WTC11 (cell line): ENCODE results near the gene ADARB2. TPM values are rescaled to one million over a fixed set of nuclear protein-coding genes. Genes with fewer than 3 reads are reported as not detected.

Experiments used
- ATAC-seq: fragments of 200-7000 bp; cut with Tn5 transposase; 2 replicates; pipeline ENCODE4 v1.10.0; 2021; ENCODE audit warnings: mild to moderate bottlenecking, moderate library complexity
- CTCF ChIA-PET: fragments of 300-600 bp; sonication (Branson Sonifier 250); formaldehyde crosslinking; loops from one replicate; lab custom pipeline; 2021; ENCODE audit warnings: antibody characterized with exemption; lab: Charles Lee
- POLR2A ChIA-PET: fragments of 350-600 bp; sonication (Branson Sonifier 250); formaldehyde crosslinking; loops from one replicate; lab custom pipeline; 2021; ENCODE audit warnings: antibody characterized with exemption; lab: Charles Lee
- DNase-seq: peaks from one replicate; pipeline ENCODE4 v3.0.0; 2021; ENCODE audit warnings: low spot score
- H3K27ac Mint-ChIP-seq: 2 replicates; pipeline ENCODE4 v1.8.0; 2021; ENCODE audit warnings: mixed read lengths
- H3K27me3 Mint-ChIP-seq: 2 replicates; pipeline ENCODE4 v1.8.0; 2021; ENCODE audit warnings: low read depth, mild to moderate bottlenecking, moderate library complexity, mixed read lengths
- H3K36me3 Mint-ChIP-seq: 2 replicates; pipeline ENCODE4 v1.8.0; 2021; ENCODE audit warnings: mixed read lengths
- H3K4me1 Mint-ChIP-seq: 2 replicates; pipeline ENCODE4 v1.8.0; 2022; ENCODE audit warnings: mixed read lengths
- H3K4me3 Mint-ChIP-seq: 2 replicates; pipeline ENCODE4 v1.8.0; 2021; ENCODE audit warnings: mild to moderate bottlenecking, moderate library complexity, mixed read lengths
- H3K9me3 Mint-ChIP-seq: 2 replicates; pipeline ENCODE4 v1.8.0; 2021; ENCODE audit warnings: mixed read lengths
- AFF4 ChIP-seq: sonication (generic); formaldehyde crosslinking; IDR thresholded peaks from 2 replicates; pipeline ENCODE4 v1.8.1; 2023; ENCODE audit warnings: mild to moderate bottlenecking, missing genetic modification reagents, borderline replicate concordance
- ATF6 ChIP-seq: sonication (generic); formaldehyde crosslinking; IDR thresholded peaks from 2 replicates; pipeline ENCODE4 v1.8.1; 2023; ENCODE audit warnings: mild to moderate bottlenecking, missing genetic modification reagents
- FOXJ3 ChIP-seq: sonication (generic); formaldehyde crosslinking; IDR thresholded peaks from 2 replicates; pipeline ENCODE4 v1.9.0; 2021; ENCODE audit warnings: missing genetic modification reagents, mild to moderate bottlenecking, borderline replicate concordance
- HMGA2 ChIP-seq: fragments of 250-450 bp; sonication (Bioruptor Pico); IDR thresholded peaks from 2 replicates; pipeline ENCODE4 v1.4.0; 2021; ENCODE audit warnings: mild to moderate bottlenecking, moderate library complexity
- NFATC4 ChIP-seq: fragments of 250-450 bp; sonication (Bioruptor Pico); IDR thresholded peaks from 2 replicates; pipeline ENCODE4 v1.9.0; 2021; ENCODE audit warnings: mild to moderate bottlenecking
- SMAD3 ChIP-seq: sonication (generic); formaldehyde crosslinking; IDR thresholded peaks from 2 replicates; pipeline ENCODE4 v1.8.0; 2022; ENCODE audit warnings: missing genetic modification reagents, mild to moderate bottlenecking, borderline replicate concordance
- USF2 ChIP-seq: sonication (generic); formaldehyde crosslinking; IDR thresholded peaks from 2 replicates; pipeline ENCODE4 v1.8.1; 2023; ENCODE audit warnings: mild to moderate bottlenecking, missing genetic modification reagents, moderate library complexity
- ZNF219 ChIP-seq: sonication (generic); formaldehyde crosslinking; IDR thresholded peaks from 2 replicates; pipeline ENCODE4 v1.8.0; 2023; ENCODE audit warnings: missing genetic modification reagents, mild to moderate bottlenecking, borderline replicate concordance
- ZNF396 ChIP-seq: fragments of 250-450 bp; sonication (Bioruptor Pico); IDR thresholded peaks from 2 replicates; pipeline ENCODE4 v1.8.0; 2021; ENCODE audit warnings: mild to moderate bottlenecking, moderate library complexity, borderline replicate concordance
- ZNF423 ChIP-seq: fragments of 250-450 bp; sonication (Bioruptor Pico); IDR thresholded peaks from 2 replicates; pipeline ENCODE4 v2.1.2; 2022; ENCODE audit warnings: mild to moderate bottlenecking, moderate library complexity
- ZNF512 ChIP-seq: sonication (generic); formaldehyde crosslinking; IDR thresholded peaks from 2 replicates; pipeline ENCODE4 v1.8.1; 2022; ENCODE audit warnings: missing genetic modification reagents, borderline replicate concordance
- total RNA-seq: library from RNA; stranded (reverse); gene quantifications from 3 replicates; pipeline ENCODE4 v1.2.3, GENCODE V29; 2021
- TF ChIP-seq, protein P1 (sequence below): fragments of 250-450 bp; sonication (Bioruptor Pico); conservative IDR thresholded peaks from 2 replicates; pipeline ENCODE4 v1.9.0; 2021; ENCODE audit warnings: mild to moderate bottlenecking
- TF ChIP-seq, protein P2 (sequence below): sonication (generic); formaldehyde crosslinking; IDR thresholded peaks from 2 replicates; pipeline ENCODE4 v1.8.1; 2023; ENCODE audit warnings: mild to moderate bottlenecking, missing genetic modification reagents, moderate library complexity

Gene ADARB2
- total RNA-seq, 1 experiment from 2014 or later: 3.7 TPM

- TF ChIP-seq ATF6 (CRISPR knock-in tag) (no peak), FOXJ3 (CRISPR knock-in tag) (no peak), SMAD3 (CRISPR knock-in tag) (no peak), ZNF219 (no peak), NFATC4 (no peak), ZNF396 (CRISPR knock-in tag) (no peak), USF2 (CRISPR knock-in tag) (no peak), HMGA2 (CRISPR knock-in tag) (no peak), AFF4 (CRISPR knock-in tag) (no peak), ZNF512 (CRISPR knock-in tag) (no peak)
- TF ChIP-seq, protein P1, sequence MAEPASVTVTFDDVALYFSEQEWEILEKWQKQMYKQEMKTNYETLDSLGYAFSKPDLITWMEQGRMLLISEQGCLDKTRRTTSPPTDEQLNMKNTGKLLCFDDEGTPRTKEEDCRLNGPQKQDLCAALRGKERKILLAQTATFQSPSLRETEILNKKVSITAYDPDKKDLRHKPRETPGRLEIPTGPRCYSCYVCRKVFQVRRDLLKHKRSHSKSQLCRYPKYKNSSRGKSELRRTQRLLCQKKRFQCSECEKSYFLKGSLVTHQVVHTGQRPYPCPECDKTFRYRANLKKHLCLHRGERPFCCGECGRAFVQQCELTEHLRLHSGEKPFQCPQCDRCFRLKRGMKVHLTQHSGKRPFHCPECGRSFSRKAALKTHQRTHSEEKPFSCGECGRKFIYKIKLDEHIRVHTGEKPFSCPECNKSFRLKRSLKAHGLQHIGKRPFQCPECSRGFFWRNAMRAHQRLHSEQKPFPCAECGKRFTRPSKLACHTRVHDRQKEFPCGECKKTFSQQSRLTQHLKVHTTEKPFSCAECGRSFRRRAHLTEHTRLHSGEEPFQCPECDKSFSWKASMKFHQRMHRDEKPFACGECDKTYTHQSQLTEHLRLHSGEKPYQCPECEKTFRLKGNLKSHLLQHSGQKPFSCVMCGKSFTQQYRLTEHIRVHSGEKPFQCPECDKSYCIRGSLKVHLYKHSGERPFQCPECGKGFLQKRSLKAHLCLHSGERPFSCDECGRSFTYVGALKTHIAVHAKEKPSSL: no peak
- TF ChIP-seq, protein P2, sequence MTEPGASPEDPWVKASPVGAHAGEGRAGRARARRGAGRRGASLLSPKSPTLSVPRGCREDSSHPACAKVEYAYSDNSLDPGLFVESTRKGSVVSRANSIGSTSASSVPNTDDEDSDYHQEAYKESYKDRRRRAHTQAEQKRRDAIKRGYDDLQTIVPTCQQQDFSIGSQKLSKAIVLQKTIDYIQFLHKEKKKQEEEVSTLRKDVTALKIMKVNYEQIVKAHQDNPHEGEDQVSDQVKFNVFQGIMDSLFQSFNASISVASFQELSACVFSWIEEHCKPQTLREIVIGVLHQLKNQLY (CRISPR knock-in tag): no peak
These were observed 59.2 kb downstream of the ADARB2 start (continued) for GRCh38 chr10:1678084-1678483.

DNA sequence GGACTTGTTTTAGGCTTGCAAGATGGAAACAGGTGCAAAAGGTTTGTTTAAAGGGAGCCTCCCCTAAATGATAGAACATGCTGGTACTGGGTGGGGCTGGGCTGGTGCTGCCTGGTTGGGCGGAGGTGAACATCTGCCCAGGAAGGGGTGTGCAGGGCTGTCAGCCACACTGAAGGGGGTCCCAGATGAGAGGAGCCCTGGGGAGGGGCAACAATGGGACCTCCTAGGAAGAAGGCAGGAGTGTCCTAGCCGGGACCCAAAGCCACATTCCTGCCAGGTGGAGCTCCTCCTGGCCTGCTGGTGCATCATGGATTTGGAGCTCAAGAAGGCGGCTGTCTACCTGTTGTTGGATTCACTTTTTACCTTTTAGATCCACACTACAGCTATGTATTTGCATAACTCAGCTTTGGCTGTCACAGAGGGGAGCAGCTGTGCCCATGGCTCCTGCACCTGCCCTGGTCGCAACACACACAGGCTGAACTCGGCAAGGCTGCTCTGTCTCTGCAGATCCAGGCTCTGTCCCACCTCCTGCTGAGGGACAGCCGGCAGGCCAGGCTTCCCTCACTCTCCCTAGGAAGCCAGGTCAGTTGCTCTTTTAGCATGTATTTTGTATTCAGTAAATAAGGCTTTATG, 59.9 kb downstream of the ADARB2 start:
- DNase-seq (no peak), ATAC-seq (no peak; the same call in 1 of the 2 replicates)
- Mint-ChIP-seq H3K36me3 (no peaks in the 10 kb centered on the region), H3K27ac (no peak overlapping the region), H3K27me3 (no peaks in the 10 kb centered on the region), H3K9me3 (no peaks in the 10 kb centered on the region; the same call in 1 of the 2 replicates), H3K4me1 (peaks cover 28% of the 10 kb centered on the region), H3K4me3 (no peak overlapping the region)
- TF ChIP-seq FOXJ3 (CRISPR knock-in tag) (no peak), ZNF423 (CRISPR knock-in tag) (peak; percentile 60; the same call in 1 of the 2 replicates)
- CTCF ChIA-PET: interaction anchor here (0.7 kb wide), 1 partner anchor 78 kb away, joined by 3 read pairs; no protein-coding TSS in a partner anchor
- POLR2A ChIA-PET: no interaction called here
